Mesothelial cell of epicardium (in vitro differentiated cells): Measurements from ENCODE around the gene NTSR1. TPM values are rescaled to one million over a fixed set of nuclear protein-coding genes. Genes with fewer than 3 reads are reported as not detected.

Experiments
- DNase-seq, 2 experiments: peaks; one replicate each; pipeline ENCODE4 v3.0.0; 2021; ENCODE audit warnings: low spot score in 2 of 2; ENCODE audit not compliant: unreplicated experiment in 2 of 2
- H3K27ac Mint-ChIP-seq: 2 replicates; pipeline ENCODE4 v1.8.0; 2021; ENCODE audit warnings: mixed read lengths
- H3K27me3 Mint-ChIP-seq: 2 replicates; pipeline ENCODE4 v1.8.0; 2021; ENCODE audit warnings: low read depth, mixed read lengths
- H3K36me3 Mint-ChIP-seq: 2 replicates; pipeline ENCODE4 v1.8.0; 2021; ENCODE audit warnings: mixed read lengths
- H3K4me1 Mint-ChIP-seq: 2 replicates; pipeline ENCODE4 v1.8.0; 2021; ENCODE audit warnings: mixed read lengths
- H3K4me3 Mint-ChIP-seq: 2 replicates; pipeline ENCODE4 v1.8.0; 2021; ENCODE audit warnings: mild to moderate bottlenecking, moderate library complexity, mixed read lengths
- H3K9me3 Mint-ChIP-seq: 2 replicates; pipeline ENCODE4 v1.8.0; 2021; ENCODE audit warnings: mixed read lengths
- total RNA-seq: library from RNA; stranded (reverse); gene quantifications from 3 replicates; pipeline ENCODE4 v1.2.1, GENCODE V29; 2021
- TF ChIP-seq, protein P1 (sequence below): fragments of 200-600 bp; sonication (generic); IDR thresholded peaks from one replicate; pipeline ENCODE4 v1.5.0; 2021; ENCODE audit warnings: antibody characterized with exemption; ENCODE audit not compliant: unreplicated experiment

The NTSR1 gene
- total RNA-seq, 1 donor from 2014 or later, result 0.36 TPM

DNA sequence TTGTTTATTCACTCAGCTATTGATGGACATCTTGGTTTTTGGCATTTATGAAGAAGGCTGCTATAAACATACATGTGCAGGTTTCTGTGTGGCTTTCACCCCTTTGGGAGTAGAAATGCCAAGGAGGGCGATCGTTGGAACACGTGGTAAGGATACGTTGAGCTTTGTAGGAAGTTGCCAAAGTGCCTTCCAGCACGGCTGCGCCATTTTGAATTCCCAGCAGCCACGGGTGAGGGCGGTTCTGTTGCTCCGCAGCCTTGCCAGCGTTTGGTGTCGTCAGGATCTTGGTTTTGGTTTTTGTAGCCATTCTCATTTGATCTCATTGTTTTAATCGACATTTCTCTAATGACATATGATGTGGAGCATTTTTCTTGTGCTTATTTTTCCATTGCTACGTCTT, 21.8 kb downstream of the NTSR1 start:
- Mint-ChIP-seq H3K9me3 (peaks cover 7% of the 10 kb centered on the region), H3K27ac (no peak overlapping the region), H3K4me3 (no peak overlapping the region), H3K36me3 (no peaks in the 10 kb centered on the region), H3K27me3 (peaks cover 46% of the 10 kb centered on the region), H3K4me1 (peaks cover 17% of the 10 kb centered on the region)
- DNase-seq, result no peak
- TF ChIP-seq, protein P1, sequence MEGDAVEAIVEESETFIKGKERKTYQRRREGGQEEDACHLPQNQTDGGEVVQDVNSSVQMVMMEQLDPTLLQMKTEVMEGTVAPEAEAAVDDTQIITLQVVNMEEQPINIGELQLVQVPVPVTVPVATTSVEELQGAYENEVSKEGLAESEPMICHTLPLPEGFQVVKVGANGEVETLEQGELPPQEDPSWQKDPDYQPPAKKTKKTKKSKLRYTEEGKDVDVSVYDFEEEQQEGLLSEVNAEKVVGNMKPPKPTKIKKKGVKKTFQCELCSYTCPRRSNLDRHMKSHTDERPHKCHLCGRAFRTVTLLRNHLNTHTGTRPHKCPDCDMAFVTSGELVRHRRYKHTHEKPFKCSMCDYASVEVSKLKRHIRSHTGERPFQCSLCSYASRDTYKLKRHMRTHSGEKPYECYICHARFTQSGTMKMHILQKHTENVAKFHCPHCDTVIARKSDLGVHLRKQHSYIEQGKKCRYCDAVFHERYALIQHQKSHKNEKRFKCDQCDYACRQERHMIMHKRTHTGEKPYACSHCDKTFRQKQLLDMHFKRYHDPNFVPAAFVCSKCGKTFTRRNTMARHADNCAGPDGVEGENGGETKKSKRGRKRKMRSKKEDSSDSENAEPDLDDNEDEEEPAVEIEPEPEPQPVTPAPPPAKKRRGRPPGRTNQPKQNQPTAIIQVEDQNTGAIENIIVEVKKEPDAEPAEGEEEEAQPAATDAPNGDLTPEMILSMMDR, result no peak

DNA sequence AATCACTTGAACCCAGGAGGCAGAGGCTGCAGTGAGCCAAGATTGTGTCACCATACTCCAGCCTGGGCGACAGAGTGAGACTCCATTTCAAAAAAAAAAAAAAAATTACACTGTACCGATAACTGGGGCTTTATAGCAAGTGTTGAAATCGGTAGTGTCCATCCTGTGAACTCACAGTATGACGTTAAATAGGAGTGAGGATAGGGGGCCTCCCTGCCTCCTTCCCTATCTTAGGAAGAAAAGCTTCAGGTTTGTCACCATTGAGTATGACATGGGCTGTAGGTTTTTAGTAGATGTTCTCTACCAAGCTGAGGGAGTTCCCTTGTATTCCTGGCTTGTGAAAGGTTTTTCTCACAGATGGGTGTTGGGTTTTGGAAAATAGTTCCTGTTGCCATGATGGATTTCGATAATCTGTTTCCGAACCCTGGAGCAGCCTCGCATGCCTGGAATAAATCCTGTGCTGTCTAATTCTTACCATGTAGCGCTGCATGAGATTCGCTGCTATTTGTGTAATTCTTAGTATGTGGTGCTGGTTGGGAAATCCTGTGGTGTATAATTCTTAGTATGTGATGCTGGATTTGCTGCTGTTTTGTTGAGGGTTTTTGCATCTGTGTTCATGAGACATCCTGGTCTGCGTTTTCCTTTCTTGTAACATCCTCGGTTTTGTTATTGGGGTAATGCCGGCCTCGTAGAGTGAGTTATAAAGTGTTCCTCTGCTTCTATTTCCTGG, 23.6 kb downstream of the NTSR1 start:
- H3K36me3 Mint-ChIP-seq, result no peaks in the 10 kb centered on the region
- TF ChIP-seq, protein P1, result no peak
- H3K9me3 Mint-ChIP-seq, result peaks cover 7% of the 10 kb centered on the region
- peaks cover 39% of the 10 kb centered on the region for H3K27me3 Mint-ChIP-seq
- H3K27ac Mint-ChIP-seq, result no peak overlapping the region
- H3K4me3 Mint-ChIP-seq, result no peak overlapping the region
- DNase-seq, result no peak
- peaks cover 17% of the 10 kb centered on the region for H3K4me1 Mint-ChIP-seq

DNA sequence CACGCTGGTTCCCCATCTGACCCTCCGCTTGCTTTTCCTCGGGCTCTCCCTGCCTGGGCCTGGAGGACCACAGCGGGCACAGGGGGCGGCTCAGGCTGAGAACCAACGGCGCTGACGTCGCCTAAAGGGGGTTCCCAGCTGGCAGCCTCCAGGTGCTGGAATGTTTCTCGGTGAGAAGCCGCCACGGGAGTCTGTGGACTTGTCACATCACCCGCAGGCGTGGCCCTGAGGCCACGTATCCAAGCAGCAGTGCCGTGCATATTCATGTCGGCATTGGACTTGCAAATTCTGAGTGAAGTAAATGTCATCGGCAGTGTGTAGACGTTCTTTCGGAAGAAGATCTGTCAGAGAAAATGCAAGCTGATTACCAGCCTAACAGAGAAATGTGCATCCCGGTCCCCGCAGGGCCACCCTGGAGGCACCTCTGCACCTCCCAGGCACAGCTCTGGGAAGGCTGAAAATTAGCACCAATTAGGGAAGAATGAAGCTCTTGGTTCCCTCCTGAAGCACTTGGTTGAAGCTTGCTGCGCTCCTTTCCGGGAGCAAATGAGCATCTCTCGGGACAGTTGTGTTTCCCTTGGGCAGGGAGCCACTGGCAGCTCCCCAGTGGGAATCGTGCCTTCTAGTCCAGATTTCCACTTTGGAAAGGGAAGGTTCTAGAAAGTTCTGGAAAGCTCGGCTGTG, 24.3 kb downstream of the NTSR1 start:
- TF ChIP-seq, protein P1, result no peak
- Mint-ChIP-seq H3K4me1 (peaks cover 17% of the 10 kb centered on the region), H3K27ac (no peak overlapping the region), H3K36me3 (no peaks in the 10 kb centered on the region), H3K27me3 (peaks cover 37% of the 10 kb centered on the region), H3K9me3 (peaks cover 7% of the 10 kb centered on the region), H3K4me3 (no peak overlapping the region)
- DNase-seq, result peak in 1 of 2 experiments; percentile 17

DNA sequence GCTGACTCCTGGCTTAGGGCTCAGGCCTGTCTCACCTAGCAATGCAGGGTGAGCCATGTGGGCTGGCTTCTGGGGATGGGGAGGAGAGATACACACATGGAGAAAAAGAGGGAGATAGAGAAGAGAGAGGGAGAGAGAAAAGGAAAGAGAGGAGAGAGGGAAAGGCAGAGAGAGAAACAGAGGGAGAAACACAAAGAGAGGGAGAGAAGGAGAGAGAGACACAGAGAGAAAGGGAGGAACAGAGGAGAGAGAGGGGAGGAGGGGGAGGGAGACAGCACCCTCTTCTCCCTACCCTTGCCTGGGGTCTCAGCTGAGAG, 24.8 kb downstream of the NTSR1 start:
- H3K27ac Mint-ChIP-seq, result no peak overlapping the region

DNA sequence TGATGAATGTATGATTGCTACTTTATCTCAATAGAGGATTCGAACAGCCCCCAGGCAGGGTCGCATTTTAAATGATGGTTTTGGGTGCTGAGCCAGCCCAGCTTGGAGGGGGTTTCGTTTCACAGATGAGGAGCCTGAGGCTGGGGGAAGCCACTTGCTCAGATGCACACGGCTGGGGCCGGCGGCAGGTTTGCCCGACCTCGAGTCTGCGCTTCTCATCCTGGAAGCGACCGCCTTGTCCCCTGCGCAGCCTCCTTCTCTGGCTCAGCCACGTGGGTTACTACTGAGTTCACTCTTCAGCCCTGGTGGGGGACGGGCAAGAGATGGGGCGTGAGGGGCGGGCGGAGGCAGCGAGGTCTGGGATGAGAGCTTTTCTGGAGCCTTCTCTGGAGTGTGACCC, 25.3 kb downstream of the NTSR1 start:
- no peak overlapping the region for H3K4me3 Mint-ChIP-seq
- peaks cover 7% of the 10 kb centered on the region for H3K9me3 Mint-ChIP-seq
- no peak overlapping the region for H3K27ac Mint-ChIP-seq
- DNase-seq, result no peak
- TF ChIP-seq, protein P1, result no peak
- peaks cover 33% of the 10 kb centered on the region for H3K27me3 Mint-ChIP-seq
- peaks cover 17% of the 10 kb centered on the region for H3K4me1 Mint-ChIP-seq
- no peaks in the 10 kb centered on the region for H3K36me3 Mint-ChIP-seq

More for the DNA sequence above, 24.8 kb downstream of the NTSR1 start:
- no peaks in the 10 kb centered on the region for H3K36me3 Mint-ChIP-seq
- TF ChIP-seq, protein P1, result no peak
- H3K4me1 Mint-ChIP-seq, result peaks cover 17% of the 10 kb centered on the region
- H3K27me3 Mint-ChIP-seq, result peaks cover 34% of the 10 kb centered on the region
- DNase-seq, result no peak
- no peak overlapping the region for H3K4me3 Mint-ChIP-seq
- peaks cover 7% of the 10 kb centered on the region for H3K9me3 Mint-ChIP-seq
